ENCODE measurements around the gene C12orf75.

GRCh38 chr12:105338966-105339365 is 8.5 kb downstream of the C12orf75 start:
- TF ChIP-seq CTCF (IDR thresholded peaks at IDR 0.05) (no peak), POLR2A (IDR thresholded peaks at IDR 0.05) (no peak)
